SW 1271 (cell line): ENCODE data around the gene SUSD4.

ENCODE experiments used
- DNase-seq, 2 experiments: peaks; one replicate each; lab custom pipeline; 2025; lab: John Stamatoyannopoulos, UW

Gene SUSD4

GRCh38 chr1:223329664-223330415 is 34.1 kb downstream of the SUSD4 start:
- no peak for DNase-seq

GRCh38 chr1:223329252-223329651 is 34.7 kb downstream of the SUSD4 start:
- DNase-seq, result no peak

GRCh38 chr1:223328566-223328965 is 35.4 kb downstream of the SUSD4 start:
- DNase-seq, result no peak

GRCh38 chr1:223326776-223327175 is 37.2 kb downstream of the SUSD4 start:
- no peak for DNase-seq

GRCh38 chr1:223323491-223324484 is 40.2 kb downstream of the SUSD4 start:
- no peak for DNase-seq

GRCh38 chr1:223322868-223323267 is 41.1 kb downstream of the SUSD4 start:
- no peak for DNase-seq

- no peak for DNase-seq
Measured at GRCh38 chr1:223320959-223321358, 43.0 kb downstream of the SUSD4 start.

- DNase-seq, result no peak
Measured at GRCh38 chr1:223319905-223320580, 43.9 kb downstream of the SUSD4 start.

GRCh38 chr1:223319398-223319797 is 44.6 kb downstream of the SUSD4 start:
- DNase-seq, result no peak

GRCh38 chr1:223316082-223316481 is 47.9 kb downstream of the SUSD4 start:
- no peak for DNase-seq

GRCh38 chr1:223315665-223316064 is 48.3 kb downstream of the SUSD4 start:
- no peak for DNase-seq

- DNase-seq, result no peak
Measured at GRCh38 chr1:223313415-223313754, 50.6 kb downstream of the SUSD4 start.

GRCh38 chr1:223312705-223313414 is 51.1 kb downstream of the SUSD4 start:
- no peak for DNase-seq

- no peak for DNase-seq
Measured at GRCh38 chr1:223312273-223312672, 51.7 kb downstream of the SUSD4 start.

- no peak for DNase-seq
Measured at GRCh38 chr1:223311826-223312225, 52.1 kb downstream of the SUSD4 start.

GRCh38 chr1:223308136-223308535 is 55.8 kb downstream of the SUSD4 start:
- DNase-seq, result no peak

- DNase-seq, result no peak
Measured at GRCh38 chr1:223307544-223307943, 56.4 kb downstream of the SUSD4 start.

- DNase-seq, result no peak
Measured at GRCh38 chr1:223304931-223305330, 59.0 kb downstream of the SUSD4 start.

- no peak for DNase-seq
Measured at GRCh38 chr1:223301371-223301770, 62.6 kb downstream of the SUSD4 start.

- DNase-seq, result no peak
Measured at GRCh38 chr1:223299553-223299952, 64.4 kb downstream of the SUSD4 start.

- DNase-seq, result no peak
Measured at GRCh38 chr1:223298701-223299100, 65.3 kb downstream of the SUSD4 start.

GRCh38 chr1:223297800-223298199 is 66.2 kb downstream of the SUSD4 start:
- DNase-seq, result no peak
